Astrocyte (in vitro differentiated cells and primary cell): ENCODE measurements around the gene DLGAP4. TPM values are rescaled to one million over a fixed set of nuclear protein-coding genes. Genes with fewer than 3 reads are reported as not detected.

Experiments
- DNase-seq: peaks from one replicate; pipeline ENCODE4 v3.0.0-alpha.2; 2010; ENCODE audit warnings: low read depth
- FAIRE-seq: peaks from 2 replicates; lab custom pipeline; 2011; peaks lifted over from hg19 to GRCh38; lab: Jason Lieb, UNC
- H2AFZ ChIP-seq: 2 replicates; pipeline ENCODE4 v1.6.0; 2012; ENCODE audit warnings: low read depth, low read length, inconsistent platforms
- H3K27ac ChIP-seq: 2 replicates; pipeline ENCODE4 v1.5.1; 2011; ENCODE audit warnings: low read depth, low read length, inconsistent platforms
- H3K27me3 ChIP-seq: 2 replicates; pipeline ENCODE4 v1.6.0; 2011; ENCODE audit warnings: low read length, inconsistent platforms; ENCODE audit not compliant: insufficient read depth
- H3K36me3 ChIP-seq: 2 replicates; pipeline ENCODE4 v1.5.1; 2011; ENCODE audit warnings: low read length, inconsistent platforms; ENCODE audit not compliant: insufficient read depth
- H3K4me1 ChIP-seq: 2 replicates; pipeline ENCODE4 v1.5.1; 2011; ENCODE audit warnings: low read length, inconsistent platforms; ENCODE audit not compliant: insufficient read depth
- H3K4me2 ChIP-seq: 2 replicates; pipeline ENCODE4 v1.6.0; 2012; ENCODE audit warnings: low read length, inconsistent platforms
- H3K4me3 ChIP-seq: 2 replicates; pipeline ENCODE4 v1.5.1; 2011; ENCODE audit warnings: low read depth, mild to moderate bottlenecking, low read length, inconsistent platforms; ENCODE audit not compliant: insufficient read depth
- H3K79me2 ChIP-seq: 2 replicates; pipeline ENCODE4 v1.6.0; 2012; ENCODE audit warnings: mild to moderate bottlenecking, low read length, inconsistent platforms; ENCODE audit not compliant: insufficient read depth
- H3K9ac ChIP-seq: 2 replicates; pipeline ENCODE4 v1.6.0; 2012; ENCODE audit warnings: mild to moderate bottlenecking, low read length, inconsistent platforms
- H3K9me3 ChIP-seq: 2 replicates; pipeline ENCODE4 v1.5.1; 2012; ENCODE audit warnings: low read depth, mild to moderate bottlenecking, low read length, inconsistent platforms; ENCODE audit not compliant: insufficient read depth
- H4K20me1 ChIP-seq: 2 replicates; pipeline ENCODE4 v1.6.0; 2012; ENCODE audit warnings: low read length, inconsistent platforms; ENCODE audit not compliant: insufficient read depth
- H3K27ac Mint-ChIP-seq: one replicate; pipeline ENCODE4 v1.8.0; 2021; ENCODE audit warnings: mild to moderate bottlenecking, mixed read lengths; ENCODE audit not compliant: unreplicated experiment
- H3K27me3 Mint-ChIP-seq: one replicate; pipeline ENCODE4 v1.8.0; 2021; ENCODE audit warnings: low read depth, mixed read lengths; ENCODE audit not compliant: unreplicated experiment
- H3K36me3 Mint-ChIP-seq: one replicate; pipeline ENCODE4 v1.8.0; 2021; ENCODE audit warnings: low read depth, mixed read lengths; ENCODE audit not compliant: unreplicated experiment
- H3K4me1 Mint-ChIP-seq: one replicate; pipeline ENCODE4 v1.8.0; 2021; ENCODE audit warnings: low read depth, mixed read lengths; ENCODE audit not compliant: unreplicated experiment
- H3K4me3 Mint-ChIP-seq: one replicate; pipeline ENCODE4 v1.8.0; 2021; ENCODE audit warnings: mild to moderate bottlenecking, moderate library complexity, mixed read lengths; ENCODE audit not compliant: unreplicated experiment
- H3K9me3 Mint-ChIP-seq: one replicate; pipeline ENCODE4 v1.8.0; 2021; ENCODE audit warnings: mild to moderate bottlenecking, mixed read lengths; ENCODE audit not compliant: unreplicated experiment
- CTCF ChIP-seq: IDR thresholded peaks from 2 replicates; pipeline ENCODE4 v1.5.1; 2011; ENCODE audit warnings: low read depth, mild to moderate bottlenecking, inconsistent platforms, low read length, moderate library complexity; ENCODE audit not compliant: insufficient read depth
- EZH2 ChIP-seq: IDR thresholded peaks from 2 replicates; pipeline ENCODE4 v1.6.1; 2012; ENCODE audit warnings: mild to moderate bottlenecking, low read length, inconsistent platforms; ENCODE audit not compliant: insufficient read depth
- total RNA-seq: library from RNA; stranded (reverse); gene quantifications from 2 replicates; pipeline ENCODE4 v1.2.1, GENCODE V29; 2021

Gene DLGAP4
- total RNA-seq, 1 donor from 2014 or later = 135 TPM

- H3K27me3 Mint-ChIP-seq = peaks cover 6% of the 10 kb centered on the region
- H3K27me3 ChIP-seq = peaks cover 5% of the 10 kb centered on the region
Measured at GRCh38 chr20:36269507-36269906, 36.6 kb upstream of the DLGAP4 start.

GRCh38 chr20:36270744-36271638 lies 35.1 kb upstream of the DLGAP4 start:
- Histone ChIP-seq H3K9ac (no peak overlapping the region), H3K4me1 (no peaks in the 10 kb centered on the region), H3K36me3 (no peaks in the 10 kb centered on the region), H4K20me1 (no peaks in the 10 kb centered on the region), H3K4me3 (no peak overlapping the region), H3K79me2 (no peaks in the 10 kb centered on the region), H3K9me3 (no peaks in the 10 kb centered on the region), H2AFZ (no peak overlapping the region), H3K27me3 (peaks cover 13% of the 10 kb centered on the region), H3K27ac (no peak overlapping the region), H3K4me2 (no peak overlapping the region)
- no peaks in the 10 kb centered on the region for H3K36me3 Mint-ChIP-seq
- FAIRE-seq (no peak), DNase-seq (no peak)
- TF ChIP-seq CTCF (no peak), EZH2 (no peak)
- H3K27me3 Mint-ChIP-seq = peaks cover 2% of the 10 kb centered on the region
- H3K4me3 Mint-ChIP-seq = no peak overlapping the region
- H3K9me3 Mint-ChIP-seq = no peaks in the 10 kb centered on the region
- H3K4me1 Mint-ChIP-seq = peaks cover 7% of the 10 kb centered on the region
- H3K27ac Mint-ChIP-seq = no peak overlapping the region

More at GRCh38 chr20:36269507-36269906, 36.6 kb upstream of the DLGAP4 start:
- Mint-ChIP-seq H3K27ac (no peak overlapping the region), H3K9me3 (no peaks in the 10 kb centered on the region), H3K4me3 (no peak overlapping the region), H3K36me3 (no peaks in the 10 kb centered on the region), H3K4me1 (peaks cover 7% of the 10 kb centered on the region)
- Histone ChIP-seq H3K4me1 (no peaks in the 10 kb centered on the region), H3K4me3 (no peak overlapping the region), H3K79me2 (no peaks in the 10 kb centered on the region), H3K9me3 (no peaks in the 10 kb centered on the region), H4K20me1 (no peaks in the 10 kb centered on the region), H3K27ac (no peak overlapping the region), H3K9ac (no peak overlapping the region), H3K36me3 (no peaks in the 10 kb centered on the region), H3K4me2 (no peak overlapping the region), H2AFZ (no peak overlapping the region)
- DNase-seq (no peak), FAIRE-seq (no peak)
- TF ChIP-seq CTCF (no peak), EZH2 (no peak)
